GM18867 (cell line): Measurements from ENCODE around the gene BLOC1S2.
A peak's percentile ranks its signal among the peaks of the same experiment; 100 is the strongest.
"Not testable (repeated sequence)": the region's sequence is repeated elsewhere in the genome, so short reads cannot be mapped to it uniquely, and the experiment has no call there.

Experiments used
- ATAC-seq: cut with Tn5 transposase; IDR thresholded peaks from one replicate; pipeline ENCODE4 v1.9.1; 2021; ENCODE audit warnings: mild to moderate bottlenecking, moderate library complexity; ENCODE audit not compliant: unreplicated experiment

BLOC1S2 gene

GRCh38 chr10:100286051-100287033 is at the start of gene BLOC1S2:
TSS of gene BLOC1S2 (minus strand) at chr10:100286680. CDS start at chr10:100286659, 21 bp downstream.
- ATAC-seq: peak; percentile 90

- ATAC-seq: no peak
Observed at GRCh38 chr10:100334762-100335161, 48.3 kb upstream of the BLOC1S2 start.

- ATAC-seq: no peak
Observed at GRCh38 chr10:100333661-100334440, 47.4 kb upstream of the BLOC1S2 start.

GRCh38 chr10:100333106-100333505 is 46.6 kb upstream of the BLOC1S2 start:
- ATAC-seq: no peak

- no peak for ATAC-seq
Observed at GRCh38 chr10:100330079-100330478, 43.6 kb upstream of the BLOC1S2 start, which contains the start of gene PKD2L1. TSS of gene PKD2L1 (minus strand) at chr10:100330228. CDS start at chr10:100330103, 125 bp downstream.

GRCh38 chr10:100328198-100328597 is 41.7 kb upstream of the BLOC1S2 start:
- no peak for ATAC-seq

- ATAC-seq: no peak
Observed at GRCh38 chr10:100327718-100328009, 41.2 kb upstream of the BLOC1S2 start.

- peak; percentile 96 for ATAC-seq
Observed at GRCh38 chr10:100327007-100327717, 40.7 kb upstream of the BLOC1S2 start.

- ATAC-seq: no peak
Observed at GRCh38 chr10:100325158-100325557, 38.7 kb upstream of the BLOC1S2 start.

GRCh38 chr10:100319707-100320402 is 33.4 kb upstream of the BLOC1S2 start:
- no peak for ATAC-seq

- no peak for ATAC-seq
Observed at GRCh38 chr10:100318207-100318606, 31.7 kb upstream of the BLOC1S2 start.

- ATAC-seq: no peak
Observed at GRCh38 chr10:100315615-100316014, 29.1 kb upstream of the BLOC1S2 start.

- ATAC-seq: no peak
Observed at GRCh38 chr10:100311298-100311697, 24.8 kb upstream of the BLOC1S2 start.

- ATAC-seq: no peak
Observed at GRCh38 chr10:100307684-100308083, 21.2 kb upstream of the BLOC1S2 start.

- ATAC-seq: no peak
Observed at GRCh38 chr10:100306861-100307260, 20.4 kb upstream of the BLOC1S2 start.

- no peak for ATAC-seq
Observed at GRCh38 chr10:100304414-100304813, 17.9 kb upstream of the BLOC1S2 start.

GRCh38 chr10:100303724-100304319 is 17.3 kb upstream of the BLOC1S2 start:
- no peak for ATAC-seq

- ATAC-seq: not testable (repeated sequence)
Observed at GRCh38 chr10:100301123-100301522, 14.6 kb upstream of the BLOC1S2 start.

- ATAC-seq: no peak
Observed at GRCh38 chr10:100297242-100297641, 10.8 kb upstream of the BLOC1S2 start.

- ATAC-seq: no peak
Observed at GRCh38 chr10:100293066-100293465, 6.6 kb upstream of the BLOC1S2 start.
